Choroid plexus epithelial cell (primary cell): Measurements from ENCODE around the gene CPA5.
A peak's percentile ranks its signal among the peaks of the same experiment; 100 is the strongest.
"Not testable (repeated sequence)": the region's sequence is repeated elsewhere in the genome, so short reads cannot be mapped to it uniquely, and the experiment has no call there.

ENCODE experiments used
- DNase-seq: peaks from one replicate; pipeline ENCODE4 v3.0.0-alpha.2; 2010; ENCODE audit warnings: low read depth
- H3K4me3 ChIP-seq: 2 replicates; pipeline ENCODE4 v1.5.1; 2011; ENCODE audit warnings: low read depth, mild to moderate bottlenecking, control low read depth, low read length, moderate library complexity
- CTCF ChIP-seq: conservative IDR thresholded peaks from 2 replicates; pipeline ENCODE4 v1.5.1; 2011; ENCODE audit warnings: low read depth, mild to moderate bottlenecking, control low read depth, inconsistent platforms, low read length, moderate library complexity

The CPA5 gene

GRCh38 chr7:130371046-130371445, 26.4 kb downstream of the CPA5 start:
- peak; percentile 30 for DNase-seq
- no peak for TF ChIP-seq CTCF
- no peak overlapping the region for H3K4me3 ChIP-seq

- no peak for TF ChIP-seq CTCF
- no peak for DNase-seq
- no peak overlapping the region for H3K4me3 ChIP-seq
These were observed 28.0 kb downstream of the CPA5 start for GRCh38 chr7:130372402-130373165.

- TF ChIP-seq CTCF, result no peak
- no peak for DNase-seq
- no peak overlapping the region for H3K4me3 ChIP-seq
These were observed 29.9 kb downstream of the CPA5 start for GRCh38 chr7:130374507-130374906.

- H3K4me3 ChIP-seq, result not testable (repeated sequence)
These were observed 31.8 kb downstream of the CPA5 start for GRCh38 chr7:130376461-130376860.

GRCh38 chr7:130377178-130377577, 32.6 kb downstream of the CPA5 start:
- no peak for TF ChIP-seq CTCF
- DNase-seq, result no peak
- no peak overlapping the region for H3K4me3 ChIP-seq

More at GRCh38 chr7:130376461-130376860, 31.8 kb downstream of the CPA5 start:
- DNase-seq, result not testable (repeated sequence)

GRCh38 chr7:130379019-130379418, 34.4 kb downstream of the CPA5 start:
- no peak for DNase-seq
- TF ChIP-seq CTCF, result no peak
- H3K4me3 ChIP-seq, result no peak overlapping the region

GRCh38 chr7:130379532-130379920, 34.9 kb downstream of the CPA5 start:
- DNase-seq, result no peak
- TF ChIP-seq CTCF, result no peak
- no peak overlapping the region for H3K4me3 ChIP-seq
